NCI-H1048 (cell line): ENCODE measurements around the gene SPIB.
A peak's percentile ranks its signal among the peaks of the same experiment; 100 is the strongest.

Experiments used
- DNase-seq: peaks from one replicate; lab custom pipeline; 2025; lab: John Stamatoyannopoulos, UW

Gene SPIB

GRCh38 chr19:50419022-50419579 is 363 bp downstream of the SPIB start:
- DNase-seq, result no peak

DNA sequence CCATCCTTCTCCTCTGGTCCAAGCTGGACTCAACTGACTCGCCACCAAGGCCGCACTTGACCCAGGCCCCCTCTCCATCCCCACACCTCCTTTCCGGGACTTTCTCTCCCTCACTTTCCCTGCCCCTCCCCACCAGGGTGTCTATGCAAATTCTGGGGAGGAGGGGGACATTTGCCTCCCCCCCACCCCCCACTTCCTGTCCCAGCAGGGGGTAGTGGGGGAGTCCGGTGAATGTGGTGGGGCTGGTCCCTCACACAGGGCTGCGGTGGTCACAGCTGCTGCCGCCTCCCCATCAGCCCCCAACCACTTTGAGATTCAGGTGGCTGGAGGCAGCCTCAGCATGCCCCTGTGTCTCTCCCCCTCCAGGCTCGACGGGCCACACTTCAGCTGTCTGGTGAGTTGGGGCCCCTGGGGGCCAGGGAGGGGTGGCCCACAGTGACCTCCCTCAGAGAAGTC is 870 bp downstream of the SPIB start:
- no peak for DNase-seq

DNA sequence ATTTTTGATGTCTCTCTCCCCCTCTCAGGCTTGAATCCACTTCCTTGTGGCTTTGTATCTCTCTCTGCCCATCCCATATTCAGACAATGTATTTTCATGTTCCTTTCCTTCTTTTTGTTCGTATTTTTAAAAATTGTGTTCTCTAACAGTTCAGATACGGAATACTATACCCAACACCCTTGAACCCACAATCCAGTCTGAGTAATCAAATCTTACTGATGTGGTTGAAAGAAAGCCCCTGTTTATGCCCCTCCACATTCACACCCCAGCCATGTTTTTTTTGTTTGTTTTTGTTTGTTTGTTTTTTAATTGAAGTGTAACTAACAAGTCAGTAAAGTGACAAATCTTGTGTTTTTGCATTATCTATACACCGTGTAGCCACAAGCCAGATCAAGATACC is 1.4 kb downstream of the SPIB start:
- DNase-seq, result no peak

DNA sequence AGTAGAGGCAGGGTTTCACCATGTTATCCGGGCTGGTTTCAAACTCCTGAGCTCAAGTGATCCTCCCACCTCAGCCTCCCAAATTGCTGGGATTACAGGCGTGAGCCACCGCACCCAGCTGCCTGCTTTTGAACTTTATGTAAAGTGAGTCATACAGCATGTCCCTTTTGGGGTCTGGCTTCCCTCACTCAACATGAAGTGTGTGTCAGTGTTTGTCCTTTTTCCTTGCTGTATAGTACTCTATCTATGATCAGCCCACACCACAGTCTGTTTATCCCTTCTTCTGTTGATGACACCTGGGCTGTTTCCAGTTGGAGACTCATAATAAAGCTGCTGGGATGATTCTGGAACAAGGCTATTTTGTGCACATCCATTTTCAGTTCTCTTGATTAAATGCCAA is 2.1 kb downstream of the SPIB start:
- DNase-seq, result no peak

DNA sequence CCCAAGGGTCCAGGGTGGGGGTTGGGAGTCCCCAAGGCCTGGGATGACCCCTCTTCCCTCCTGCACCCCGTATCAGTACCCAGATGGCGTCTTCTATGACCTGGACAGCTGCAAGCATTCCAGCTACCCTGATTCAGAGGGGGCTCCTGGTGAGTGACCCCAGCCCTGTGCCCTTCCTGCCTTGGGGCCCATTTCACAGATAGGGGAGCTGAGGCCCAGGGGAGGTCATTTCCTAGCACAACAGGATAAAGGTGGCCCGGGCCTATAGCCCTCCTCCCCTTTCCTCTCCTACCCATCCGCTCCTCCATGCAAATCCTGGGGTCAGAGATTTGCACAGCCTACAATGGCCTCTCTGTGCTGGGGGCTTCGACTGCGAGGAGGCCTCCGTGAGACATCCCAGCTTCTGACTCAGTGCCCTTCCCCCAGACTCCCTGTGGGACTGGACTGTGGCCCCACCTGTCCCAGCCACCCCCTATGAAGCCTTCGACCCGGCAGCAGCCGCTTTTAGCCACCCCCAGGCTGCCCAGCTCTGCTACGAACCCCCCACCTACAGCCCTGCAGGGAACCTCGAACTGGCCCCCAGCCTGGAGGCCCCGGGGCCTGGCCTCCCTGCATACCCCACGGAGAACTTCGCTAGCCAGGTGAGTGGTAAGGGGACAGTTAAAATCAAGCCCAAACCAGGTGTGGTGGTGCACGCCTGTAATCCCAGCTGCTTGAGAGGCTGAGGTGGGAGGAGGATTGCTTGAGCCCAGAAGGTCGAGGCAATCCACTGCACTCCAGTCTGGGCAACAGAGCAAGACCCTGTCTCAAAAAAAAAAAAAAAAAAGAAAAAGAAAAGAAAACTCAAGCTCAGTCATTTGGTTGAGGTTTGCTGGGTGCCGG is 3.9 kb downstream of the SPIB start:
- no peak for DNase-seq

DNA sequence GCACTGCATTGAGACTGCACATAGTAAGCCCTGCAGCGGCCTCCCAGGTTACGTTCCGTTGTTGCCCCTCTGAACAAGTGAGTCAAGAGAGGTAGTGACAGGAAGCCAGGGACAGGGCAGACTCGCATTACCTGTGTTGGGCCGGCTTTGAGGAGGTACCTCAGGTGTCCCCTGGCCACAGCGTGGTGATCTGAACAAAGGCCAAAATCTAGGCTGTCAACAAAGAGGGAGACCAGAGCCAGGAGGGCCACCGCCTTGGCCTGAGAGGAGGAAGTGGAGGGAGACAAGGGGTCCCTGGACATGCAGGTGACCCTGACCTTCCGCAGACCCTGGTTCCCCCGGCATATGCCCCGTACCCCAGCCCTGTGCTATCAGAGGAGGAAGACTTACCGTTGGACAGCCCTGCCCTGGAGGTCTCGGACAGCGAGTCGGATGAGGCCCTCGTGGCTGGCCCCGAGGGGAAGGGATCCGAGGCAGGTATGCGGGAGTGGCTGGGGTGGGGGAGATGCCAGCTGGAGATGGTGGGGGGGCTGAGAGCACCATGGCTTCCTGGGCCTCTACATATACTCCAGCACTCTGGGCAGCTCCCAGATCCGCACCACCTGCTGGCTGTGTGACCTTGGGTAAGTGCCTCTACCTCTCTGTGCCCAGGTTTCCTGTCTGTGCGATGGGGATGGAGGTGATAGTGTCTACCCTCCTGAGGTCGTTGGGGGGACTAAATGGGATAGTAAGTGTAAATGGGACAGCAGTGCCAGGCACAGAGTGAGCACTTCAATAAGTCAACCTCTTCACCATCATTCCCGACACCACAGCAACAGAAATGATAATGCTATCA is 4.8 kb downstream of the SPIB start:
- DNase-seq, result no peak

GRCh38 chr19:50425581-50425980 is 6.8 kb downstream of the SPIB start:
- DNase-seq, result no peak

GRCh38 chr19:50427318-50427925 is 8.7 kb downstream of the SPIB start:
- DNase-seq, result no peak

GRCh38 chr19:50427997-50428425 is 9.3 kb downstream of the SPIB start:
- no peak for DNase-seq

DNA sequence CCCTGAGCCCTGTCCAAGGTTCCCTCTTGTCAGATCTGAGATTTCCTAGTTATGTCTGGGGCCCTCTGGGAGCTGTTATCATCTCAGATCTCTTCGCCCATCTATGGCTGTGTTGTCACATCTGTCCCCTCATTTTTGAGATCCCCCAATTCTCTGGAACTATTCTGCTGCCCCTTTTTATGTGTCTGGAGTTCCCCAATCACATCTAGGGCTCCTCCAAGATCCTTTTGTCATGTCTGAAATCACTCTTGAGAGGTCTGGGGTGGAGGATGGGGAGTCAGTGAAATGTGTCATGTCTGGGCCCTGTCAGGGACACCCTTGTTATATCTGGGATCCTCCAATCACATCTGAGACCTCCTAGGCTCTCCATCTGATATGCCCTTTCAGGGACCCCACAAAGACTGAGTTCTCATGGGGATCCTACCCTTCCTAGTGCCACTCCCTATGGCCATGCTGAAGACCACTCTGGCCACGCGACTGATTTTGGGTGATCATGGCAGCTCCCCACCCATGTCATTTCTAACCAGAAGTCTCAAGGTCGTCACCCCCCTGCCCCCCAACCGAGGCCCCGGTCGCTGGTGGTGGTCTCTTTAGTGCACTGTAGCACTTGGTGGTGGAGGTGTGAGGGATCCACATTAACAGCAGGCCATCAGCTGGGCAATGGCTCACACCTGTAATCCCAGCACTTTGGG is 10.2 kb downstream of the SPIB start:
- no peak for DNase-seq

DNA sequence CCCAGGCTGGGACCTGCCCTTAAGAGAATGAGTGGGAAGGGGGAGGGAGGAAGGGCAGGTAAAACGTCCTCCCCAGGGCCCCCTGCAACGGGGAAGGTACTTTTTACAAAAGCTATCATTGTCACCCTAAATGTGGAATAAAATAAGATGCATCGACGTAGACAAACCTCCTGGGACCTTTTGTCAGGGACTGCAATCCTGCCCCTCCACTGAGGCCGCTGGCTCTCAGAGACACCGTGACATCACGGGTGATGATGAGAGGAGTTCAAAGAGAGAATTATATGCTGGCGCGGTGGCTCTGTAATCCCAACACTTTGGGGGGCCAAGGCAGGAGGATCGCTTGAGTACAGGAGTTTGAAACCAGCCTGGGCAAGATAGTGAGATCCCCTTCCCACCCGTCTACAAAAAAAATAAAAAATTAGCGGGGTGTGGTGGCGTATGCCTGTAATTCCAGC is 12.2 kb downstream of the SPIB start:
- DNase-seq, result no peak

GRCh38 chr19:50431343-50432220 is 12.8 kb downstream of the SPIB start:
- peak; percentile 47 for DNase-seq

DNA sequence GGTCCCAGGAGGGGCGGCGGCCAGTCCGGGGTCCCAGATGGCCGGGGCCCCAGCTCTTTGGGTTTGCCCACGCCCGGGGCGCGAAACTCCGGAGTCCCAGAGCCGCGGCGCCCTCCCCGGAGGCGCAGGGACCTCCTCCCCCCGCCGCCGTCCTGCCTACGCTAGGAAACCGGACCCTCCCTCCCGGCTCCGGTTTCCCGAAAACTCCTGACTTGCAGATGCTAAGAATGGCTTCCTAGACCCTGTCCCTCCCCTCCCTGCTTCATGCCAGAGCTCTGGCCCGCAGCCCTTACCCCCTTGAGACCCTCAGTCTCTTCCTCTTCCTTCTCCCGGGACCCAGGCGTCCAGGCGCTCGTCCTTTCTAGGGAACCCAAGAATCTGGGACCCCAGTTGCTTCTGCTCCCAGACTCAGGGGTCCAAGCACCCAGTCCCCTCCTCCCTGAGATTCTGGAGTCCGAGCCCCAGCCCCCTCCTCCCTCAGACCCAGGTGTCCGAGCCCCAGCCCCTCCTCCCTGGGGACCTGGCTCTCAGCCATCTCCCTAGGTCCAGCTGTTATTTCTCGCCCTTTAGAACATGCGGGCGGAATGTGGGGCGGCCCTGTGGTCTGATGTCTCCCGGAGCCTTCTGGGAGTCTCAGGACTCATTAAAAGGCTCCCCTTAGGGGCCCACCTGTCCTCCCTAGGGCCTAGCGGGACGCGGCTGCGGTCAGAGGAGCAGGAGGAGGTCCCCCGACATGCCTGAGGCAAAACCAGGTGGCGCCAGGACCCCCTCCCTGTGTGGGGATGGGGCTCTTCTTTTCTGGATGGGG is 13.7 kb downstream of the SPIB start, which contains the start of gene MYBPC2:
Gene MYBPC2 (plus strand): TSS at position 672 of the 808 bp plus-strand sequence. CDS start 62 bp downstream, at position 734.
- no peak for DNase-seq

DNA sequence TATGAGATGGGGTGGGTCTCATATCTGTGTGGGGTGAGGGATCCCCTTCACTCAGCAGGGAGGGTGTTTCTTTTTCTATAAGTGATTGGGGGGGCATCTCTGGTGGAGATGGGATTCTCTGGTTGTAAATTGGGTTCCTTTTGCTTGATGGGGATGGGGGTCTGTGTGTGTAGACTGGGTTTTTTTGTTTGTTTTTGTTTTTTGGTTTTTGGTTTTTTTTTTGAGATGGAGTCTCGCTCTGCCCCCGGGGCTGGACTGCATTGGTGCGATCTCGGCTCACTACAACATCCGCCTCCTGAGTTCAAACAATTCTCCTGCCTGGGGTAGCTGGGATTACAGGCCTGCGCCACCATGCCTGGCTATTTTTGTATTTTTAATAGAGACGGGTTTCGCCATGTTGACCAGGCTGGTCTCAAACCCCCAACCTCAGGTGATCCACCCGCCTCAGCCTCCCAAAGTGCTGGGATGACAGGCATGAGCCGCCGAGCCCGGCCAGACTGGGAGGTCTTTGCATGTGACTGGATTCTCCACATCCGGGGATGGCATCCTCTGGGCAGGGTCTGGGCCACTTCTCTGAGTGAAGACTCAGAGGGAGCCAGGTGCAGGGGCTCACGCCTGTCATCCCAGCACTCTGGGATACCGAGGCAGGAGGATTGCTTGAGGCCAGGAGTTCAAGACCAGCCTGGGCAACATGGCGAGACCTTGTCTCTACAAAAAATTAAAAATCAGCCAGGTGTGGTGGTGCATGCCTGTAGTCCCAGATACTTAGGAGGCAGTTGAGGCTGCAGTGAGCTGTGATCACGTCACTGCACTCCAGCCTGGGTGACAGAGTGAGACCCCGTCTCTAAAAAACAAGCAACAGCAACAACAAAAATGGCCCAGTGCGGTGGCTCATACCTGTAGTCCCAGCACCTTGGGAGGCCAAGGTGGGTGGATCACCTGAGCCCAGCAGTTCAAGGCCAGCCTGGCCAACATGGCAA is 14.8 kb downstream of the SPIB start:
- DNase-seq, result no peak

DNA sequence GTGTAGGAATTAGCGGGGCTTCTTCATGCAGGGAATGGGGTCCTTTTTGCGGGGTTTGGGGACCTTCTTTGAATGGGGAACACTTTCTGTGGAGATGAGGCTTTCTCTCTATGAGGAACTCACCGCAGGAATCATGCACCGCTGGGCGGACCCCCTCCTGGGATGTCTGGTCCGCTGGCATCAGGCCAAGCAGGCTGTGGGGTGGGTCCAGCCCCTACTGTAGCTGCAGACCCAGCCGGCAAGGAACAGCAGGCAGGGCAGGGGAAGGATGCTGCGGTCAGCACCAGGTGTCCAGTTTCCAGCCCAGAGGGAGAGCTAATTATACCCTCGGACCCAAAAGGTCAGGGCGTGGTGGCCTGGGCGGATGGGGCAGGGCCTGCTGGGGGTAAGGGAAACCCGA is 15.8 kb downstream of the SPIB start:
- no peak for DNase-seq

- no peak for DNase-seq
Measured at GRCh38 chr19:50435221-50435620, 16.5 kb downstream of the SPIB start.

DNA sequence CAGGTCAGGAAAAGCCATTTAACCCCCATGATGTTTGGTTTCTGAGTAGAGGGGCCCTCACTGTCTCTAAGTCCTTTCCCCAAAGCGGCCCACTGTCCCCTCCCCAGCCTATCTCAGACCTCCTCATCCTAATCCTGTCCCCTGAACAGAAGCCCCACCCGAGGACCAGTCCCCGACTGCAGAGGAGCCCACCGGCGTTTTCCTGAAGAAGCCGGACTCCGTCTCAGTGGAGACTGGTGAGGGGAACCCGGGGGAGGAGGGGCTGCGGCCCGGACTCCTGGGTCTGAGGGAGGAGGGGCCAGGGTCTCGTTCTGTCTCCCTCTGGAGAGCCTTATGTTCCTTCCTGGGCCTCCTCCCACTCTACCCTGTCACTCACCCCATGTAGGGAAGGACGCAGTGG is 16.9 kb downstream of the SPIB start:
- DNase-seq, result no peak

- DNase-seq, result no peak
Measured at GRCh38 chr19:50437862-50438449, 19.2 kb downstream of the SPIB start.
